ENCODE data around the gene STIP1. TPM values are rescaled to one million over a fixed set of nuclear protein-coding genes. Genes with fewer than 3 reads are reported as not detected.

The STIP1 gene
- total RNA-seq, 4 donors from 2014 or later: 88.6 to 134 (median 94.0) TPM

DNA sequence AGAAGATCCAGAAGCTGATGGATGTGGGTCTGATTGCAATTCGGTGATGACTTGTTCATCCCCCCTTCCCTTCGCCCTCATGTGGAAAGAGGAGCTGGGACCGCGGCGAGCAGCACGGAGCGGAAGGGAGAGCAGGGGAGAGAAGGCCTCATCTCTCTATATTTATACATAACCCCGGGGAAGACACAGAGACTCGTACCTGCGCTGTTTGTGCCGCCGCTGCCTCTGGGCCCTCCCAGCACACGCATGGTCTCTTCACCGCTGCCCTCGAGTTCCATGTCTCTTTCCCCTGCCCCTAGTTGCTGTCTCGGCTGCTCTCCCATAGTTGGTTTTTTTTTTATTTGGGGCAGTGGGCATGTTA lies 18.1 kb downstream of the STIP1 start:
- no peak overlapping the region for H3K4me3 ChIP-seq
- no peak for ATAC-seq
- H3K4me1 ChIP-seq: peaks cover 0 to 48% (median 3%) of the 10 kb centered on the region in 3 donors
- TF ChIP-seq EP300 (IDR thresholded peaks at IDR 0.05) (no peak), POLR2AphosphoS5 (IDR thresholded peaks at IDR 0.05) (no peak), POLR2A (IDR thresholded peaks at IDR 0.05) (no peak)
- TF ChIP-seq, protein P1, sequence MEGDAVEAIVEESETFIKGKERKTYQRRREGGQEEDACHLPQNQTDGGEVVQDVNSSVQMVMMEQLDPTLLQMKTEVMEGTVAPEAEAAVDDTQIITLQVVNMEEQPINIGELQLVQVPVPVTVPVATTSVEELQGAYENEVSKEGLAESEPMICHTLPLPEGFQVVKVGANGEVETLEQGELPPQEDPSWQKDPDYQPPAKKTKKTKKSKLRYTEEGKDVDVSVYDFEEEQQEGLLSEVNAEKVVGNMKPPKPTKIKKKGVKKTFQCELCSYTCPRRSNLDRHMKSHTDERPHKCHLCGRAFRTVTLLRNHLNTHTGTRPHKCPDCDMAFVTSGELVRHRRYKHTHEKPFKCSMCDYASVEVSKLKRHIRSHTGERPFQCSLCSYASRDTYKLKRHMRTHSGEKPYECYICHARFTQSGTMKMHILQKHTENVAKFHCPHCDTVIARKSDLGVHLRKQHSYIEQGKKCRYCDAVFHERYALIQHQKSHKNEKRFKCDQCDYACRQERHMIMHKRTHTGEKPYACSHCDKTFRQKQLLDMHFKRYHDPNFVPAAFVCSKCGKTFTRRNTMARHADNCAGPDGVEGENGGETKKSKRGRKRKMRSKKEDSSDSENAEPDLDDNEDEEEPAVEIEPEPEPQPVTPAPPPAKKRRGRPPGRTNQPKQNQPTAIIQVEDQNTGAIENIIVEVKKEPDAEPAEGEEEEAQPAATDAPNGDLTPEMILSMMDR (IDR thresholded peaks at IDR 0.05): no peak
- no peaks in the 10 kb centered on the region for H3K27me3 ChIP-seq
- WGBS, 2 donors (ENCODE audit: low coverage in 1 of 2): 73% methylated on average over 15 of the region's 16 CpGs; no CpG with 5 or more reads in 1 of the 2 donors
- H3K27ac ChIP-seq: peak overlapping the region in 1 of 4 donors; percentile 46
- no peaks in the 10 kb centered on the region for H3K9me3 ChIP-seq
- H3K36me3 ChIP-seq: peaks cover 0 to 78% of the 10 kb centered on the region in 2 donors

DNA sequence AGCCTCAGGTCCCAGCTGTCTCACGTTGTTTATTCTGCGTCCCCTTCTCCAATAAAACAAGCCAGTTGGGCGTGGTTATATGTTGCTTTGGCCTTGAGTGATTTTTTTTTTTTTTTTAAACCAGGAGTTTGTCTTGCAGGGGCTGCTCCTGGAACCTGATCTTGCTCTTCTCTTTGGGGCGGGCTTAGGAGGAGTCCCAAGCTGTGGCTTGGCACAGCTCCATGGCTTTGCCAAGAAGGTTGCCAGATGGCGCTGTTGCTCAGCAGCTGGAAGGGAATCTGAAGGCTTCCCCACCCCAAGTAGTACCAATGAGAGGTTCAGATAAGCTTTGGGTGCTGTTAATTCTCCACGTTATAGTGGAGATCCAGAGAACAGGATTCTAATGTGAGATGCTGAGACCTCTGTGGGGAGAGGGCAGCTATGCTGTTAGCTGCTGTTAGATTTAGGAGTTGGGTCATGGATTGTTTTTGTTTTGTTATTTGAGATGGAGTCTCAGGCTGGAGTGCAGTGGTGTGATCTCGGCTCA lies 18.6 kb downstream of the STIP1 start:
- ATAC-seq: peak; percentile 76
- H3K27ac ChIP-seq: peak overlapping the region in 1 of 4 donors; percentile 46

DNA sequence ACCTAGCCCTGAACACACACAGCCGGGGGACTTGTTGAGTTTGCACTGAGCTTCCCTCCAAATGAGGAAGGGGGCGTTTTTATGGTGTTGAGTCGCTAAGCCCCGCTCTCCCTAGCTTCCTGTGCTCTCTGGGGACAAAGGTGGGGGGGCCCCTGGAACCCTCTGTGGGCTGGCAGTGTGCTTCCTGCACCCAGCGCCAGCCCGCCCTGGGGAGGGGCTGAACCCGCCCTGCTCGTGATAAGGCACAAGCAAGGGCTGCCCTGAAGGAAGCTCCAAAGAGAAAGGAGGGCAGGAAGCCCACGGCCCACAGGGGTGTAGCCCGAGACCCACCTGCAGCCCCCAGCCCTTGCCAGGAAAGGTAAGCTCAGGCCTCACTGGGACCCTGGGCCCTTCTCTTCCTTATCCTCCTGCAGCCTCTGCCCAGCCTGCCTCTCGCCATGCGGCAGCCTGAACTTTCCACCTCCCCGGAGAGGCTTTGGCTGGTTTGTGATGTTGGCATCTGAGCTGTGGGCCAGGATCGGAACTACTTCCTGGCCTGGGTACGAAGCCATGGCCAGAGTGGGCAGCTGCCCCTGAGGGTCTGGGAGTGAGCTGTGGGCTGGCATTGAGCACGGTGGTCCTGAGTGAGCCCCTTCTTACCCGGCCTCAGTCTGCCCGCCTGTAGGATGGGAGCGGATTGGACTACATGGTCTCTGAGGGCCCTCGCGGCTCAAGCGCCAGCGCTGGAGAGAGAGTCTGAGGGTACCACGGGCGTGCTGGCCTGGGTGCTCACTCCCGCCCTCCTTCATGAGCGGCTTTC lies 20.7 kb downstream of the STIP1 start, which contains the start of gene FERMT3:
FERMT3 (plus strand) TSS at position 265 of the 799 bp plus-strand sequence. CDS start 644 bp downstream, outside the sequence.
- Histone ChIP-seq H3K27me3 (no peaks in the 10 kb centered on the region), H3K4me3 (peak within 1 kb of the TSS; percentile 1 to 46), H3K27ac (peak within 1 kb of the TSS in 3 of 4 donors; percentile 76 to 77 (median 76)), H3K4me1 (peaks cover 0 to 48% (median 3%) of the 10 kb centered on the region in 3 donors), H3K9me3 (no peaks in the 10 kb centered on the region), H3K36me3 (peaks cover 0 to 66% of the 10 kb centered on the region in 2 donors)
- WGBS, 2 donors (ENCODE audit: low coverage in 1 of 2): 40% methylated on average over 1 of the region's 27 CpGs; no CpG with 5 or more reads in 1 of the 2 donors
- TF ChIP-seq EP300 (IDR thresholded peaks at IDR 0.05): no peak
- no peak for TF ChIP-seq POLR2AphosphoS5 (IDR thresholded peaks at IDR 0.05)
- peak in 1 of 2 donors; percentile 12 for TF ChIP-seq POLR2A (IDR thresholded peaks at IDR 0.05)
- no peak for ATAC-seq

More for the DNA sequence above, 18.6 kb downstream of the STIP1 start:
- no peak overlapping the region for H3K4me3 ChIP-seq
- H3K36me3 ChIP-seq: peaks cover 0 to 74% of the 10 kb centered on the region in 2 donors
- WGBS, 2 donors (ENCODE audit: low coverage in 1 of 2): 15 to 17% methylated on average over 2 to 5 of the region's 7 CpGs
- H3K27me3 ChIP-seq: no peaks in the 10 kb centered on the region
- TF ChIP-seq, protein P1 (IDR thresholded peaks at IDR 0.05): peak in 3 of 4 experiments; percentile 71 to 82 (median 72)
- TF ChIP-seq POLR2A (IDR thresholded peaks at IDR 0.05): no peak
- TF ChIP-seq POLR2AphosphoS5 (IDR thresholded peaks at IDR 0.05): peak; percentile 90
- H3K4me1 ChIP-seq: peaks cover 0 to 48% (median 3%) of the 10 kb centered on the region in 3 donors
- H3K9me3 ChIP-seq: no peaks in the 10 kb centered on the region

DNA sequence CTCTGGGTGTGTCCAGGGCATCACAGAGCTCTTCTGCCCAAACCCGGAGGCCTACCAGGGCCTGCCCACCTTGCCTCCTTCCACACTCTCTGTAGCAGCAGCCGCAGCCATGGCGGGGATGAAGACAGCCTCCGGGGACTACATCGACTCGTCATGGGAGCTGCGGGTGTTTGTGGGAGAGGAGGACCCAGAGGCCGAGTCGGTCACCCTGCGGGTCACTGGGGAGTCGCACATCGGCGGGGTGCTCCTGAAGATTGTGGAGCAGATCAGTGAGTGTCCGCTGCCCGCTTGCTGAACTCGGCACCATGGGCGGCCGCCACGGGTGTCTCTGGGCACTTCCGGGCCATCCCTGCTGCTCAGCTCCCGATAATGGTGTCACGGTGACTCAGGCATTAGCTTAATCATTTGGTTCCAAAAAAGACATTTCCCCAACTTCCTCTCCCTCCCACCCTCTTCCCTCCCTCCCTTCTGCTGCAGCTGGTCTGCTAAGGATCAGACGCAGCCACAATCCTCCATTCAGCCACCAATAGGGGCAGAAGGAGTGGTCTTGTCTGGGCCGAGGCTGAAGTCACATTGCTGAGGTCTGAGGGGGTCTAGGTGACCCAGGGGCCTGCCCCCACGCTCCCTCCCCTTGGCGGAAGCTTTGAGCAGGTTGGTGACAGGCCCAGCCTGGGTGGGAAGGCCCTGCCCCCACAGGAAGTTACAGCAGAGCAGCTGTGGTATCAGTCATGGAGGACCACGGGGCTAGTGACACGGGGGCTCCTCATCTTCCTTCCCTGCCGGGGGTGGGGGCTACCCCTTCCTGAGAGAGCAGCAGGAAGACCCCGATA lies 21.5 kb downstream of the STIP1 start:
- peak overlapping the region; percentile 1 to 46 for H3K4me3 ChIP-seq
- TF ChIP-seq, protein P1 (IDR thresholded peaks at IDR 0.05): no peak
- TF ChIP-seq POLR2A (IDR thresholded peaks at IDR 0.05): peak in 1 of 2 donors; percentile 8
- TF ChIP-seq POLR2AphosphoS5 (IDR thresholded peaks at IDR 0.05): peak; percentile 16
- TF ChIP-seq EP300 (IDR thresholded peaks at IDR 0.05): no peak
- no peaks in the 10 kb centered on the region for H3K9me3 ChIP-seq
- no peaks in the 10 kb centered on the region for H3K27me3 ChIP-seq
- H3K36me3 ChIP-seq: peaks cover 0 to 66% of the 10 kb centered on the region in 2 donors
- H3K4me1 ChIP-seq: peaks cover 0 to 48% (median 3%) of the 10 kb centered on the region in 3 donors
- peak; percentile 69 for ATAC-seq
- peak overlapping the region; percentile 12 to 77 (median 76) for H3K27ac ChIP-seq
- 34% methylated on average over 7 of the region's 30 CpGs; no CpG with 5 or more reads in 1 of the 2 donors for WGBS, 2 donors (ENCODE audit: low coverage in 1 of 2)

Data from gastroesophageal sphincter (tissue), 4 donors.